ENCODE measurements around the gene SUGCT. TPM values are rescaled to one million over a fixed set of nuclear protein-coding genes. Genes with fewer than 3 reads are reported as not detected.

SUGCT gene
- total RNA-seq, 1 donor from 2014 or later = 9.8 TPM

DNA sequence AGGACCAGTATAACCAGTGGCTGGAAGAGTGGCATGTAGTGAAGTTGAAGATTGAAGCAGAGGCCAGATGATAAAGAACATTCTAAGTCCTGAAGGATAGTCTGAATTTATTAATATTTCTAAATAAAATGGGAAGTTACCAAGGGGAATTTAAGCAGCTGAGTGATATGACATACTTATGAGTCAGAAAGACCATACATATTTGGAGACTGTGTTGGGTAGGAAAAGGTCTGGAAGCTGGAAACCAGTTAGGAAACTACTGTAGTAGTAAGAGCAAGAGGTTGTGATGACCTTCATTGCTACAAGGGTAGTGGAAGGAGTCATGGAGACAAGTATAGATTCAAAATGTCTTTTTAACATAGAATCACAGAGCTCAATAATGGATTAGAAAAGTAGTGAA is 752.3 kb downstream of the SUGCT start:
- H3K27me3 ChIP-seq = no peaks in the 10 kb centered on the region
- TF ChIP-seq CTCF (IDR thresholded peaks at IDR 0.05) = no peak
- H3K9me3 ChIP-seq = no peaks in the 10 kb centered on the region
- intact Hi-C loops (cut with DNase I) = no loop called here
- H3K4me1 ChIP-seq = no peaks in the 10 kb centered on the region
- no peak overlapping the region for H3K27ac ChIP-seq
- no peaks in the 10 kb centered on the region for H3K36me3 ChIP-seq
- DNase-seq (ENCODE audit: low spot score in 2 of 2) = no peak
- no peak overlapping the region for H3K4me3 ChIP-seq

- no peaks in the 10 kb centered on the region for H3K4me1 ChIP-seq
- no peaks in the 10 kb centered on the region for H3K27me3 ChIP-seq
- no peaks in the 10 kb centered on the region for H3K36me3 ChIP-seq
- H3K9me3 ChIP-seq = no peaks in the 10 kb centered on the region
- no peak overlapping the region for H3K4me3 ChIP-seq
- intact Hi-C loops (cut with DNase I) = no loop called here
- no peak for DNase-seq (ENCODE audit: low spot score in 2 of 2)
- no peak for TF ChIP-seq CTCF (IDR thresholded peaks at IDR 0.05)
- peak overlapping the region; percentile 33 to 46 for H3K27ac ChIP-seq
Observed at GRCh38 chr7:40888499-40888898, 753.7 kb downstream of the SUGCT start.

- H3K9me3 ChIP-seq = no peaks in the 10 kb centered on the region
- H3K27me3 ChIP-seq = no peaks in the 10 kb centered on the region
- DNase-seq (ENCODE audit: low spot score in 2 of 2) = no peak
- TF ChIP-seq CTCF (IDR thresholded peaks at IDR 0.05) = no peak
- H3K4me1 ChIP-seq = no peaks in the 10 kb centered on the region
- H3K4me3 ChIP-seq = no peak overlapping the region
- H3K36me3 ChIP-seq = no peaks in the 10 kb centered on the region
- intact Hi-C loops (cut with DNase I) = no loop called here
- H3K27ac ChIP-seq = peak overlapping the region; percentile 33 to 46
Observed at GRCh38 chr7:40889099-40889498, 754.3 kb downstream of the SUGCT start.

GRCh38 chr7:40889539-40889938 is 754.7 kb downstream of the SUGCT start:
- intact Hi-C loops (cut with DNase I) = no loop called here

DNA sequence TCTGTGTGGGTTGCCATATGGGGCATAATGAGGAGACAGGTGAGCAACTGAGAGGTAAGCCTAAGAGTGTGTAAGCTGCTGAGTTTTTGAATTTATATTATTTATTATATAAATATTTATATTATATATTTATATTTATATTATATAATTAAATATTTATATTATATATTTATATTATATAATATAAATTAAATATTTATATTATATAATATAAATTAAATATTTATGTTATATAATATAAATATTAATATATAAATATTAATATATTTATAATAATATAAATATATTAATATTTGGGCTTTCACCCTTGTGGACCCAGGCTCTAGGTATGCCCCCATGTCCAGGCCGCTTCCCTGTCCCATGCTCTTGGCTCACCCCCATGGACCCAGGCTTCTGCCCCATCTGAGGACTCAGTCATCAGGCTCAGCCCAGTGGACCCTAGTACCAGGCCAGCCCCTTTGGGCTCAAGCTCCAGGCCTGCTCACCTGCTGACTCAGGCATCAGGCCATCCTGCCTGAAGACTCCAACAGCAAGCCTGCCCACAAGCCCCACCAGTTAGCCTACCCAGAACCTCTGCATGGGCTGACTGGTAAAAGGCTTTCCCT is 755.4 kb downstream of the SUGCT start:
- Histone ChIP-seq H3K27me3 (no peaks in the 10 kb centered on the region), H3K9me3 (no peaks in the 10 kb centered on the region), H3K4me3 (no peak overlapping the region), H3K36me3 (no peaks in the 10 kb centered on the region), H3K4me1 (no peaks in the 10 kb centered on the region), H3K27ac (no peak overlapping the region)
- no peak for DNase-seq (ENCODE audit: low spot score in 2 of 2)
- intact Hi-C loops (cut with DNase I) = no loop called here
- no peak for TF ChIP-seq CTCF (IDR thresholded peaks at IDR 0.05)

More at GRCh38 chr7:40889539-40889938, 754.7 kb downstream of the SUGCT start:
- H3K27ac ChIP-seq = peak overlapping the region in 1 of 2 donors; percentile 46
- H3K27me3 ChIP-seq = no peaks in the 10 kb centered on the region
- TF ChIP-seq CTCF (IDR thresholded peaks at IDR 0.05) = no peak
- no peak overlapping the region for H3K4me3 ChIP-seq
- no peaks in the 10 kb centered on the region for H3K36me3 ChIP-seq
- H3K9me3 ChIP-seq = no peaks in the 10 kb centered on the region
- no peaks in the 10 kb centered on the region for H3K4me1 ChIP-seq
- no peak for DNase-seq (ENCODE audit: low spot score in 2 of 2)

- no peak for DNase-seq (ENCODE audit: low spot score in 2 of 2)
- Histone ChIP-seq H3K4me3 (no peak overlapping the region), H3K27me3 (no peaks in the 10 kb centered on the region), H3K36me3 (no peaks in the 10 kb centered on the region), H3K4me1 (no peaks in the 10 kb centered on the region), H3K27ac (no peak overlapping the region), H3K9me3 (no peaks in the 10 kb centered on the region)
- TF ChIP-seq CTCF (IDR thresholded peaks at IDR 0.05) = no peak
- intact Hi-C loops (cut with DNase I) = no loop called here
Observed at GRCh38 chr7:40891232-40891631, 756.4 kb downstream of the SUGCT start.
